Measurements from ENCODE around the gene CDIPT.

Gene CDIPT

GRCh38 chr16:29824589-29825144, 38.4 kb downstream of the CDIPT start:
- H3K9me3 ChIP-seq = no peaks in the 10 kb centered on the region
- H3K4me3 ChIP-seq (ENCODE audit: low read depth, low read length) = no peak overlapping the region
- DNase-seq = no peak
- peaks cover 10% of the 10 kb centered on the region for H3K36me3 ChIP-seq
- TF ChIP-seq, protein P1, sequence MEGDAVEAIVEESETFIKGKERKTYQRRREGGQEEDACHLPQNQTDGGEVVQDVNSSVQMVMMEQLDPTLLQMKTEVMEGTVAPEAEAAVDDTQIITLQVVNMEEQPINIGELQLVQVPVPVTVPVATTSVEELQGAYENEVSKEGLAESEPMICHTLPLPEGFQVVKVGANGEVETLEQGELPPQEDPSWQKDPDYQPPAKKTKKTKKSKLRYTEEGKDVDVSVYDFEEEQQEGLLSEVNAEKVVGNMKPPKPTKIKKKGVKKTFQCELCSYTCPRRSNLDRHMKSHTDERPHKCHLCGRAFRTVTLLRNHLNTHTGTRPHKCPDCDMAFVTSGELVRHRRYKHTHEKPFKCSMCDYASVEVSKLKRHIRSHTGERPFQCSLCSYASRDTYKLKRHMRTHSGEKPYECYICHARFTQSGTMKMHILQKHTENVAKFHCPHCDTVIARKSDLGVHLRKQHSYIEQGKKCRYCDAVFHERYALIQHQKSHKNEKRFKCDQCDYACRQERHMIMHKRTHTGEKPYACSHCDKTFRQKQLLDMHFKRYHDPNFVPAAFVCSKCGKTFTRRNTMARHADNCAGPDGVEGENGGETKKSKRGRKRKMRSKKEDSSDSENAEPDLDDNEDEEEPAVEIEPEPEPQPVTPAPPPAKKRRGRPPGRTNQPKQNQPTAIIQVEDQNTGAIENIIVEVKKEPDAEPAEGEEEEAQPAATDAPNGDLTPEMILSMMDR (IDR thresholded peaks at IDR 0.05; ENCODE audit: low read depth, low read length) = no peak
- no peaks in the 10 kb centered on the region; the same call in 1 of the 2 replicates for H3K4me1 ChIP-seq
- no peaks in the 10 kb centered on the region for H3K27me3 ChIP-seq

DNA sequence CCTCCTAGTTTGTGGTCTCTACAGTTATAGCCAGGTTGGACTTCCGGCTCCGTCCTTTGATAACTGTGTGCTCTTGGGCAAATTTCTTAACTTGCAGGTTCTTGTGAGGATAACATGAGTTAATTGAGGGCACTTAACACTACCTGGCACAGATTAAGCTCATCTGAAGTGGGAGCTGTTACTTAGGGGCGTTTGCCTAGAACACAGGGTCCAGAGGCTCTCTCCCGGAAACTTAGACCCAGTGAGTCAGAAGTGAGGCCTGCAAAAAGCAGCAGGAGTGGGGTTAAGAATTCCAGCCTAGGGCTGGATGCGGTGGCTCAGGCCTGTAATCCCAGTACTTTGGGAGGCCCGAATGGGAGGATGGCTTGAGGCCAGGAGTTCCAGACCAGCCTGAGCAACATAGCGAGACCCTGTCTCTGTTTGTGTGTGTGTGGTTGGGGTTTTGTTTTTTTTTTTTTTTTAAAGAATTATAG, 41.3 kb downstream of the CDIPT start:
- no peak for DNase-seq
- H3K4me3 ChIP-seq (ENCODE audit: low read depth, low read length) = no peak overlapping the region

GRCh38 chr16:29820730-29821642, 42.0 kb downstream of the CDIPT start:
- no peaks in the 10 kb centered on the region for H3K9me3 ChIP-seq
- H3K27me3 ChIP-seq = no peaks in the 10 kb centered on the region
- TF ChIP-seq, protein P1 (IDR thresholded peaks at IDR 0.05; ENCODE audit: low read depth, low read length) = no peak
- H3K4me1 ChIP-seq = no peaks in the 10 kb centered on the region; the same call in 1 of the 2 replicates
- no peak for DNase-seq
- no peak overlapping the region for H3K4me3 ChIP-seq (ENCODE audit: low read depth, low read length)
- peaks cover 36% of the 10 kb centered on the region for H3K36me3 ChIP-seq

More for the DNA sequence above, 41.3 kb downstream of the CDIPT start:
- Histone ChIP-seq H3K27me3 (no peaks in the 10 kb centered on the region), H3K36me3 (peaks cover 36% of the 10 kb centered on the region), H3K9me3 (no peaks in the 10 kb centered on the region), H3K4me1 (no peaks in the 10 kb centered on the region; the same call in 1 of the 2 replicates)
- TF ChIP-seq, protein P1 (IDR thresholded peaks at IDR 0.05; ENCODE audit: low read depth, low read length) = no peak

GRCh38 chr16:29820271-29820701, 42.7 kb downstream of the CDIPT start, which contains the start of gene MVP:
TSS of gene MVP (plus strand) at chr16:29820462. CDS start at chr16:29830550, 10,088 bp downstream.
- peak; percentile 43 for DNase-seq
- TF ChIP-seq, protein P1 (IDR thresholded peaks at IDR 0.05; ENCODE audit: low read depth, low read length) = no peak
- H3K9me3 ChIP-seq = no peaks in the 10 kb centered on the region
- peak within 1 kb of the TSS; percentile 21; the same call in 1 of the 2 replicates for H3K4me3 ChIP-seq (ENCODE audit: low read depth, low read length)
- H3K36me3 ChIP-seq = peaks cover 36% of the 10 kb centered on the region
- no peaks in the 10 kb centered on the region; the same call in 1 of the 2 replicates for H3K4me1 ChIP-seq
- no peaks in the 10 kb centered on the region for H3K27me3 ChIP-seq

DNA sequence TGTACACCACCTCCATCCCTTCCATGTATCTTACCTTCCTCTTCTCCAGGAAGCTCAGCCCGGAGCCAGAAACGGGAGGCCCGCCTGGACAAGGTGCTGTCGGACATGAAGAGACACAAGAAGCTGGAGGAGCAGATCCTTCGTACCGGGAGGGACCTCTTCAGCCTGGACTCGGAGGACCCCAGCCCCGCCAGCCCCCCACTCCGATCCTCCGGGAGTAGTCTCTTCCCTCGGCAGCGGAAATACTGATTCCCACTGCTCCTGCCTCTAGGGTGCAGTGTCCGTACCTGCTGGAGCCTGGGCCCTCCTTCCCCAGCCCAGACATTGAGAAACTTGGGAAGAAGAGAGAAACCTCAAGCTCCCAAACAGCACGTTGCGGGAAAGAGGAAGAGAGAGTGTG, 43.5 kb downstream of the CDIPT start:
- Histone ChIP-seq H3K36me3 (peaks cover 36% of the 10 kb centered on the region), H3K9me3 (no peaks in the 10 kb centered on the region), H3K27me3 (no peaks in the 10 kb centered on the region), H3K4me3 (ENCODE audit: low read depth, low read length) (no peak overlapping the region), H3K4me1 (no peaks in the 10 kb centered on the region; the same call in 1 of the 2 replicates)
- TF ChIP-seq, protein P1 (IDR thresholded peaks at IDR 0.05; ENCODE audit: low read depth, low read length) = peak; percentile 24; the same call in 1 of the 2 replicates
- no peak for DNase-seq
